Measurements from ENCODE around the gene BOD1L1.

BOD1L1 gene

GRCh38 chr4:13523591-13524503 is 103.7 kb downstream of the BOD1L1 start:
- no peak overlapping the region for H2AFZ ChIP-seq (ENCODE audit: low read length, unreplicated experiment)
- H3K27me3 ChIP-seq (ENCODE audit: insufficient read depth, low read length): peaks cover 80% of the 10 kb centered on the region
- no peak overlapping the region for H3K27ac ChIP-seq (ENCODE audit: low read depth, low read length)
- no peaks in the 10 kb centered on the region for H3K36me3 ChIP-seq (ENCODE audit: insufficient read depth, low read length)
- no peaks in the 10 kb centered on the region for H3K79me2 ChIP-seq (ENCODE audit: control insufficient read depth, insufficient read depth, low read length, unreplicated experiment)
- peaks cover 6% of the 10 kb centered on the region for H3K4me1 ChIP-seq (ENCODE audit: control insufficient read depth, insufficient read depth, low read length, unreplicated experiment)
- no peak overlapping the region for H3K4me3 ChIP-seq (ENCODE audit: low read depth, low read length)

GRCh38 chr4:13523105-13523477 is 104.4 kb downstream of the BOD1L1 start:
- Histone ChIP-seq H3K27me3 (ENCODE audit: insufficient read depth, low read length) (peaks cover 73% of the 10 kb centered on the region), H3K4me3 (ENCODE audit: low read depth, low read length) (no peak overlapping the region), H3K27ac (ENCODE audit: low read depth, low read length) (no peak overlapping the region), H3K36me3 (ENCODE audit: insufficient read depth, low read length) (no peaks in the 10 kb centered on the region), H3K4me1 (ENCODE audit: control insufficient read depth, insufficient read depth, low read length, unreplicated experiment) (peaks cover 2% of the 10 kb centered on the region), H2AFZ (ENCODE audit: low read length, unreplicated experiment) (no peak overlapping the region), H3K79me2 (ENCODE audit: control insufficient read depth, insufficient read depth, low read length, unreplicated experiment) (no peaks in the 10 kb centered on the region)

GRCh38 chr4:13522282-13523104 is 105.0 kb downstream of the BOD1L1 start:
- Histone ChIP-seq H3K4me1 (ENCODE audit: control insufficient read depth, insufficient read depth, low read length, unreplicated experiment) (no peaks in the 10 kb centered on the region), H3K4me3 (ENCODE audit: low read depth, low read length) (no peak overlapping the region), H3K79me2 (ENCODE audit: control insufficient read depth, insufficient read depth, low read length, unreplicated experiment) (no peaks in the 10 kb centered on the region), H3K36me3 (ENCODE audit: insufficient read depth, low read length) (no peaks in the 10 kb centered on the region), H3K27ac (ENCODE audit: low read depth, low read length) (no peak overlapping the region), H2AFZ (ENCODE audit: low read length, unreplicated experiment) (no peak overlapping the region), H3K27me3 (ENCODE audit: insufficient read depth, low read length) (peaks cover 67% of the 10 kb centered on the region)

GRCh38 chr4:13521047-13521446 is 106.5 kb downstream of the BOD1L1 start:
- Histone ChIP-seq H3K4me1 (ENCODE audit: control insufficient read depth, insufficient read depth, low read length, unreplicated experiment) (no peaks in the 10 kb centered on the region), H3K79me2 (ENCODE audit: control insufficient read depth, insufficient read depth, low read length, unreplicated experiment) (no peaks in the 10 kb centered on the region), H3K4me3 (ENCODE audit: low read depth, low read length) (no peak overlapping the region), H3K27me3 (ENCODE audit: insufficient read depth, low read length) (peaks cover 59% of the 10 kb centered on the region), H3K27ac (ENCODE audit: low read depth, low read length) (no peak overlapping the region), H2AFZ (ENCODE audit: low read length, unreplicated experiment) (no peak overlapping the region), H3K36me3 (ENCODE audit: insufficient read depth, low read length) (no peaks in the 10 kb centered on the region)

Measured in ACC112 (cell line).